Large intestine (tissue), 3 donors: ENCODE measurements around the gene TMPRSS6. TPM values are rescaled to one million over a fixed set of nuclear protein-coding genes. Genes with fewer than 3 reads are reported as not detected.
A peak's percentile ranks its signal among the peaks of the same experiment; 100 is the strongest.

ENCODE experiments used
- DNase-seq, 2 donors: peaks; one replicate each; pipeline versions ENCODE4 v3.0.0 to v3.0.0-alpha.2; 2013
- H3K27ac ChIP-seq: one replicate; pipeline ENCODE4 v1.5.1; 2013; ENCODE audit warnings: low read length
- H3K27me3 ChIP-seq: 2 replicates; pipeline ENCODE4 v1.6.1; 2013; ENCODE audit warnings: low read length; ENCODE audit not compliant: control insufficient read depth, insufficient read depth
- H3K36me3 ChIP-seq: 2 replicates; pipeline ENCODE4 v1.6.1; 2013; ENCODE audit warnings: low read length; ENCODE audit not compliant: control insufficient read depth, insufficient read depth
- H3K4me1 ChIP-seq: one replicate; pipeline ENCODE4 v1.6.1; 2013; ENCODE audit warnings: low read length; ENCODE audit not compliant: control insufficient read depth, insufficient read depth
- H3K4me3 ChIP-seq: one replicate; pipeline ENCODE4 v1.5.1; 2013; ENCODE audit warnings: low read length
- H3K9me3 ChIP-seq: one replicate; pipeline ENCODE4 v1.6.1; 2013; ENCODE audit warnings: mild to moderate bottlenecking, low read depth, low read length, moderate library complexity; ENCODE audit not compliant: control insufficient read depth
- whole genome bisulfite sequencing: methylation state at CpG from one replicate; pipeline ENCODE4 v1.1.5; 2013; ENCODE audit warnings: low lambda C conversion rate; ENCODE audit not compliant: insufficient coverage; 5-methylcytosine and 5-hydroxymethylcytosine counted together
- polyA plus RNA-seq: library from polyadenylated mRNA; unstranded; fragments of 120-200 nt; gene quantifications from one replicate; pipeline ENCODE4 v1.2.1, GENCODE V29; 2013

The TMPRSS6 gene
- polyA plus RNA-seq, 1 donor, result 3.8 TPM

DNA sequence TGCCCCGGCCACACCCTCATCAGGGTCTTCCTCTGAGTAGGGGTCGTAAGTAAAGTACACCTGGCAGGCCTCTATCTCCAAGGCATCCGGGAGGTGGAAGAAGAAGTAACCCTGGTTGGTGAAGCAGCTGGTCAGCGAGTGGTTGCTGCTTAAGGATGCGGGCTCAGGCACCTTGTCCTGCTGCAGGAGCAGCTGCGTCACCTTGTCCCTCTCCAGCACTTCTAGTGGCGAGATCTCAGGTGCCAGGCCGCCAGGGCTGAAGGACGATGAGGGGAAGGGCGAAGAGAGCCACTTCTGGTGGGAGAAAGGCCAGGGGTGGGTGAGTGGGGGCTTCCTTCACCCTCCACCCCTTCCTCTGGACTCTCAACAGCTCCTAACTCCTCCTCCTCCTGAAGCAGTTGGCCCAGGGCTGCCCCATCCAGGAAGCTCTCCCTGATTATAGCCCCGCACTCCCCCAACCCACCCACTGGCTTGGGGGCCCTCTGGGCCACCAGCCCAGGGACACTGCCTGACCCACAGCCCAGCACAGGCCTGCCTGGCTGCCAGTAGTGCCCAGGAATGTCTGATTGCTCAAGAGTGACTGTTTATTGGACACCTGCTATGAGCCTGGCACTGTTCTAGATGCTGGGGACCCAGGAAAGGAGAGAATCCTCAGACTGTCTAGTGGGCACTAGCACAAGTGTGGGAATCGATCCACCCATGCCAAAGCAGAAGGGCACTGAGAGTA, 19.2 kb upstream of the TMPRSS6 start:
- WGBS, result no CpG with 5 or more reads among the region's 12 CpGs
- Histone ChIP-seq H3K4me1 (no peaks in the 10 kb centered on the region), H3K36me3 (no peaks in the 10 kb centered on the region), H3K27me3 (no peaks in the 10 kb centered on the region), H3K4me3 (no peak overlapping the region), H3K9me3 (peaks cover 3% of the 10 kb centered on the region), H3K27ac (no peak overlapping the region)
- DNase-seq, result no peak

DNA sequence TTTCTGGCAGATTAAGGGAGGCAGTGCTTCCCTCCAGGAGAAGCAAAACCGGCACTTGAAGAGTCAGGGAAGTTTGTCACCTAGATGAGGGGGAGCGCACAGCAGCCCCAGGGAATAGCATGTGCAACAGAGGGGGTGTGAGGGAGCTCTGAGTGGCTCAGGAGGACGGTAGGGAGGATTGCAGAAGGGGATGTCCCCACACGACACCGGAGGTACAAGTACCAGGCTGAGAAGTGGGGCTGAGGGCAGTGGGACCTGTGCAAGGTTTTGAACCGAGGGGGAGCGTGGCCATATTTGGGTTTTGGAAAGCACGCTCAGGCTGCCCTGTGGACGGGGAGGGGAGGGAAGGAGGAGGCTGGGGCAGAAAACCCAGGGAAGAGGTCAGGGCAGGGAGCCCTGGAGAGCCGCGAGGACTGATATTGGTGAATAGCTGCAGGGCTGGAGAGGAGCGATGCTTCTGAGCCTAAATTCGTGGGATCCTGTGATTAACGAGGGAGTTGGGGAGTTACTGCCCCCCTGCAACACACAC, 17.9 kb upstream of the TMPRSS6 start:
- H3K27me3 ChIP-seq, result no peaks in the 10 kb centered on the region
- H3K4me1 ChIP-seq, result no peaks in the 10 kb centered on the region
- H3K4me3 ChIP-seq, result no peak overlapping the region
- WGBS, result no CpG with 5 or more reads among the region's 14 CpGs
- H3K36me3 ChIP-seq, result no peaks in the 10 kb centered on the region
- no peak for DNase-seq
- no peak overlapping the region for H3K27ac ChIP-seq
- peaks cover 3% of the 10 kb centered on the region for H3K9me3 ChIP-seq

DNA sequence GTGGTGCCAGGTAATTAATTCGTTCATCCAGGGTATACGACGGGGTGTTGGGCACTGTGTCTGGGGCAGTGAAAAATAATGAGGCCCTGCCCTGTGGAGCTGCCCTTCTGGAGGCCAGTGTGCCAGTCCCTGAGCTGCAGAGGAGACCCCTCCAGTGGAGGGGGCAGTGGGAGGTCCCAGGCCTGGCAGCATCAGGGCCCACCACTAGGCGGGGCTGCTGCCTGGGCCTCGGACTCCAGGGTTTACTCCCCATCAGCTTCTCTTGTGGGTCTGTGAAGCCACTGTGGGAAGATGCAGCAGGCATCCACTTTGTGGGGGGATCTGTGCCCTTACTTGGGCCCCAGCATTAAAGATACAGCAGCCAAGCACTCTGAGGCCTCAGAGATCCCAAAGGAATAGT, 17.4 kb upstream of the TMPRSS6 start:
- no peaks in the 10 kb centered on the region for H3K36me3 ChIP-seq
- DNase-seq, result no peak
- WGBS, result no CpG with 5 or more reads among the region's 5 CpGs
- H3K27ac ChIP-seq, result no peak overlapping the region
- H3K4me3 ChIP-seq, result no peak overlapping the region
- H3K27me3 ChIP-seq, result no peaks in the 10 kb centered on the region
- H3K9me3 ChIP-seq, result peaks cover 3% of the 10 kb centered on the region
- no peaks in the 10 kb centered on the region for H3K4me1 ChIP-seq

DNA sequence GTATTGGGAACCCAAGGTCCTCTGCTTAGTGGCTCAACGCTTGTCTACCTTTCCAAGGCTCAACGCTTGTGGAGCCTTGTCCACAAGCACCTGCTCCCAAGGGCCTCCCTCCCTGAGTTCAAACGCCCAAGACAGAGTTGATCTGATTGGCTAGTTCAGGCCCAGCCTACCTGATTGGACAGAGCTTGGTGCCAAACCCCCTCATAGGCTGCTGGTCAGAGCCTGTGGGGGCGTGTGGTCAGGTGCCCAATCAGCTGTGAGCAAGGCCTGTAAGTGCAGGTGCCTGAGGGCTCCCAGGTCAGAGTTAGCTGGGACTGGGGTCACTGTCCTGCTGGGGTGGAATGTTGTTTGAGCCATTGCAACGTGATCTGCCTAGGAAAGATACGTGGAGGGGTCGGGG, 16.9 kb upstream of the TMPRSS6 start:
- Histone ChIP-seq H3K4me3 (no peak overlapping the region), H3K4me1 (no peaks in the 10 kb centered on the region), H3K9me3 (peaks cover 3% of the 10 kb centered on the region), H3K27ac (no peak overlapping the region), H3K27me3 (no peaks in the 10 kb centered on the region), H3K36me3 (no peaks in the 10 kb centered on the region)
- no peak for DNase-seq
- no CpG with 5 or more reads among the region's 7 CpGs for WGBS

DNA sequence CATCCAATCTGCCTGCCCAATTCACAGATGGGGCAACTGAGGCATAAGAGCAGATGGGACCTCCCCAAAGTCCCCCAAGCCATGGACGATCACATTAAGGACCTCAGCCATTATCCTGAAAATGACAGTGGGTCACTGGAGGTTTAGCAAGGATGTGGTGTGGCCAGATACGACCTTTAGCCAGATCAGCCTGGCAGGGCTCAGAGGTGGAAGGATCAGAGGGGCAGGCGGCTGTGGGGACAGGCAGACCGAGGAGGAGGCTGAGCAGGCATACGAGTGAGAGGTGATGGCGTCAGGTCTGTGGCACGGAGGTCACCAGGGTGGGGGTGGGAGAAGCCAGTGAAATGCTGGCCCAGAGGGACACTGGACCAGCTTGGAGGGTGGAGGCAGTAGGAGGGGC, 14.1 kb upstream of the TMPRSS6 start:
- Histone ChIP-seq H3K27ac (no peak overlapping the region), H3K4me3 (no peak overlapping the region), H3K27me3 (no peaks in the 10 kb centered on the region), H3K36me3 (no peaks in the 10 kb centered on the region), H3K4me1 (no peaks in the 10 kb centered on the region), H3K9me3 (peaks cover 3% of the 10 kb centered on the region)
- no peak for DNase-seq
- WGBS, result 50% methylated on average over 1 of the region's 7 CpGs

DNA sequence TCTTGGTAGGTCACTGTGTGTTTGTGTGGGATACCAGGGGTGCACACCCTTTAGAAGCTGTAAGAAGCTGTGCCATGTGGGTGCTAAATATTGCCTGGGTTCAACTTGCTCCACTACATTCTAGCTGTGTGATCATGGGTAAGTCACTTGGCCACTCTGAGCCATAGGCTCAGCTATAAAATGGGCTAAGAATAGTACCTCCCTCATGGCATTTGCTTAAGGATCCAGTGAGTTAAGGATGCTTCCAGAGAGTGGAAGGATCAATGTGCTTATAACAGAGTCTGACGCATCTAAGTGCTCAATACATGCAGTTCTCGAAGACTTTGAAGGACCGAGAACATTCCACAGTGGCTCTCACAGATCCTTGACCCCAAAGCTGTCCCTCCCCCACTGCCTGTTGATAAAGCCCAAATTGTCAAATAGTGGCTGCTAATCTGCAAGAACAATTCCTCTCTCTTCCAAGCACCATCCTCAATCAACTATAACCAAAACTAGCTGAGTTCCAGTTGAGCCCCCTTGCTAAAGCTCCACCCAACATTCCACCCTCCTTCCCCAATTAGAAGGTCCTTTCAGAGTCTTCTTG, 13.2 kb upstream of the TMPRSS6 start:
- H3K4me3 ChIP-seq, result no peak overlapping the region
- no peak for DNase-seq
- WGBS, result no CpG with 5 or more reads among the region's 3 CpGs
- no peaks in the 10 kb centered on the region for H3K4me1 ChIP-seq
- H3K27me3 ChIP-seq, result no peaks in the 10 kb centered on the region
- no peaks in the 10 kb centered on the region for H3K36me3 ChIP-seq
- H3K9me3 ChIP-seq, result peaks cover 3% of the 10 kb centered on the region
- H3K27ac ChIP-seq, result no peak overlapping the region

DNA sequence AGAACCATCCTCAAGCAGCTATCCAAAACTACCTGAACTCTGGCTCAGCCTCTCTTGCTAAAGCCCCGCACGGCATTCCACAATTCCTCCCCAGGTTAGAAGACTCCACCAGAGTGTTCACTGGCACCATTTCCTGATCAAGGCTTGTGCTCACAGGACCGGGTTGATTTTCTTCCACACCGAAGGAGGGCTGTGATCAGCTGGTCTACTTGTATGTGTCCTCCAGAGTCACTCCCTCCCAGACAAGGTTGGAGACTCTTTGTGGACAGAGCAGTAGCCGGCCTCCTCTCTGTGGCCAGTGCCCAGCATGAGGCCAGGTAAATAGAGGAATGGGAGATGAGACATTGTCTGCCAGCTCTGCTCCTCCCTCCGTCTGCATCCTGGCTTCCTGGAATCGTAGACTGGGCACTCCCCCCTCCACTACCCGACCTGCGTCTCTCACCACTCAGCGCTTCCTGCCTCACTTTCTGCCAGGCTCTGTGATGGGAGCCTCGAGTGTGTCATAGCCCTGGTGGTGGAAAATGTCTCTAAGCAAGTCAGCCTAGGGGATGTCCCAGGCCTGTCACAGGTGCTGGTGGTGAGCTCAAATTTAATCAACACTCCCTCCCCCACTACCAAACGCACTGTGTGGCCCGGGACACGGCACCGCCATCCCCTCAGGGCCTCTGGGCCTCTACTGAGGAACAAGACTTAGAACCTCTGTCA, 12.5 kb upstream of the TMPRSS6 start:
- no peaks in the 10 kb centered on the region for H3K4me1 ChIP-seq
- no peaks in the 10 kb centered on the region for H3K27me3 ChIP-seq
- H3K36me3 ChIP-seq, result no peaks in the 10 kb centered on the region
- no peak overlapping the region for H3K4me3 ChIP-seq
- peaks cover 3% of the 10 kb centered on the region for H3K9me3 ChIP-seq
- peak in 1 of 2 donors; percentile 35 for DNase-seq
- H3K27ac ChIP-seq, result no peak overlapping the region
- no CpG with 5 or more reads among the region's 15 CpGs for WGBS

DNA sequence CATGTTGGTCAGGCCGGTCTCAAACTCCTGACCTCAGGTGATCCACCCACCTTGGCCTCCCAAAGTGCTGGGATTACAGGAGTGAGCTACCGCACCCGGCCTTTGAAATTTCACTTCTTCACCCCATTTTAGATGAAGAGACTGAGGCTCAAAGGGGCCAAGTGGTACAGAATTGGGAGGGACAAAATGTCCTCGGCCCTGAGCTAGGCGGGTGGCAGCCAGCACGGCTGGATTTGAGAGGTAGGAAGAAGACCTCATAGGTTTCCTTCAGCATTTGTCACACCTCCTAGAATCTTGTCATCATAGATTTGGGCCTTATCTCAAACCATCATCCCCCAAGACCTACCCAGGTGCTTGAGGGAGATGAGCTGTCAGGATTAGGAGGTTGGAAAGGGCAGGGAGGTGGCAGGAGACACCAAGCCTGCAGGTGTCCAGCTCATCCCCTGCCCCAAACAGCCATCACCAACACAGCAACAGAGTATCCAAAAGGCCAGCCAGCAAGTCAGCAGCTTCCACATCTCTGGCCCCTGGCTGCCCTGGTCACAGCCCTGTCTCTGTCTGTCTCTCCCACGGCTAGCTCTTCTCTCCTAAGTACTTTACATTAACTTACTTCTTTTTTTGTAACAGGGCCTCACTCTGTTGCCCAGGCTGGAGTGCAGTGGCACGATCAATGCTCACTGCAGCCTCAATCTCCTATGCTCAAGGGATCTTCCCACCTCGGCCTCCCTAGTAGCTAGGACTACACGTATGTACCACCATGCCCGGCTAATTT, 11.2 kb upstream of the TMPRSS6 start:
- peaks cover 3% of the 10 kb centered on the region for H3K9me3 ChIP-seq
- no peak for DNase-seq
- no peaks in the 10 kb centered on the region for H3K27me3 ChIP-seq
- no peak overlapping the region for H3K4me3 ChIP-seq
- no peak overlapping the region for H3K27ac ChIP-seq
- no peaks in the 10 kb centered on the region for H3K4me1 ChIP-seq
- no peaks in the 10 kb centered on the region for H3K36me3 ChIP-seq
- 80% methylated on average over 4 of the region's 11 CpGs for WGBS

DNA sequence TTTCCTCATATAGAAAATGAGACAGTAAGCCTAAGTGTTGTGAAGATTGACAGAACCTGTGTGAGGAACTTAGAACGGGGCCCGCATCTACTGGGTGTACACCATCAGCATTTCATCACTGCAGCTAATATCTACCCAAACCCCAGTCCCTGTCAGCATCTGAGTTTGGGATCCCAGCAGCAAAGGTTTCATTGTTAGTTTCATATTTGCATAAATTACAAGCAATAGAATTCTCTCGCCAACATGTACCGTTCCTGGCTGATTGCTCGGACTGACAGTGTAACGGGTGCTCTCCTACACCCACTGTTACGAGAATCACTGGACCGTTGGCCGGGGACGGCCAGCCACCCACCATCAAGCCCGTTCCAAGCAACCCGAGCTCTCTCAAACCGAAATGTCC, 10.4 kb upstream of the TMPRSS6 start:
- WGBS, result 94% methylated on average over 6 of the region's 13 CpGs
- DNase-seq, result no peak
- Histone ChIP-seq H3K27me3 (no peaks in the 10 kb centered on the region), H3K9me3 (no peaks in the 10 kb centered on the region), H3K36me3 (no peaks in the 10 kb centered on the region), H3K4me3 (no peak overlapping the region), H3K27ac (no peak overlapping the region), H3K4me1 (no peaks in the 10 kb centered on the region)

DNA sequence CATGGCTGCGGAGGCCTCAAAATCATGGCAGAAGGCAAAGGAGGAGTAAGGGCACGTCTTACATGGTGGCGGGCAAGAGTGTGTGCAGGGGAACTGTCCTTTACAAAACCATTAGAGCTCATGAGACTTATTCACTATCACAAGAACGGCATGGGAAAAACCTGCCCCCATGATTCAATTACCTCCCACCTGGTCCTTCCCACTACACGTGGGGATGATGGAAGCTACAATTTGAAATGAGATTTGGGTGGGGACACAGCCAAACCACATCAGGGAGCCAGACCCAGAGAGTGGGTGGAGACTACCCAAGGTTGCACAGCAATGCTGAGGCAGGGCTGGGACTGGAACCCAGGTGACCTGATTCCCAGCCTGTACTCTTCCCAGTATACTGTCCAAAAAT, 8.6 kb upstream of the TMPRSS6 start:
- no peaks in the 10 kb centered on the region for H3K9me3 ChIP-seq
- H3K4me1 ChIP-seq, result no peaks in the 10 kb centered on the region
- H3K4me3 ChIP-seq, result no peak overlapping the region
- no CpG with 5 or more reads among the region's 5 CpGs for WGBS
- H3K36me3 ChIP-seq, result no peaks in the 10 kb centered on the region
- DNase-seq, result no peak
- H3K27ac ChIP-seq, result no peak overlapping the region
- H3K27me3 ChIP-seq, result no peaks in the 10 kb centered on the region
